Glutamatergic neuron (in vitro differentiated cells): ENCODE measurements around the gene ULK1. TPM values are rescaled to one million over a fixed set of nuclear protein-coding genes. Genes with fewer than 3 reads are reported as not detected.

Experiments
- DNase-seq: peaks from one replicate; pipeline ENCODE4 v3.0.0; 2022
- H3K27ac Mint-ChIP-seq: one replicate; pipeline ENCODE4 v1.8.0; 2020; ENCODE audit warnings: mild to moderate bottlenecking, mixed read lengths, inconsistent platforms; ENCODE audit not compliant: unreplicated experiment
- H3K27me3 Mint-ChIP-seq: one replicate; pipeline ENCODE4 v1.8.0; 2020; ENCODE audit warnings: mild to moderate bottlenecking, moderate library complexity, mixed read lengths, inconsistent platforms; ENCODE audit not compliant: unreplicated experiment
- H3K36me3 Mint-ChIP-seq: one replicate; pipeline ENCODE4 v1.8.0; 2020; ENCODE audit warnings: mild to moderate bottlenecking, mixed read lengths, inconsistent platforms; ENCODE audit not compliant: unreplicated experiment
- H3K4me1 Mint-ChIP-seq: one replicate; pipeline ENCODE4 v1.8.0; 2020; ENCODE audit warnings: mild to moderate bottlenecking, low read depth, mixed read lengths, inconsistent platforms; ENCODE audit not compliant: unreplicated experiment
- H3K4me3 Mint-ChIP-seq: one replicate; pipeline ENCODE4 v1.8.0; 2020; ENCODE audit warnings: mild to moderate bottlenecking, mixed read lengths, inconsistent platforms; ENCODE audit not compliant: unreplicated experiment
- H3K9me3 Mint-ChIP-seq: one replicate; pipeline ENCODE4 v1.8.0; 2020; ENCODE audit warnings: mild to moderate bottlenecking, moderate library complexity, mixed read lengths, inconsistent platforms; ENCODE audit not compliant: unreplicated experiment
- CTCF ChIP-seq: fragments of 200-600 bp; sonication (generic); IDR thresholded peaks from one replicate; pipeline ENCODE4 v1.5.0; 2021; ENCODE audit not compliant: partially characterized antibody, unreplicated experiment
- total RNA-seq: library from RNA; stranded (reverse); fragmentation: NEBNext Ultra II Directional; extraction: Animal tissue kit (Norgen Biotek cat#: 25700); gene quantifications from one replicate; pipeline ENCODE4 v1.2.1, GENCODE V29; 2021; ENCODE audit not compliant: unreplicated experiment

ULK1 gene
- total RNA-seq, 1 donor from 2014 or later: 168 TPM

- Mint-ChIP-seq H3K27me3 (peaks cover 8% of the 10 kb centered on the region), H3K4me1 (no peaks in the 10 kb centered on the region), H3K9me3 (peaks cover 1% of the 10 kb centered on the region), H3K27ac (no peak overlapping the region), H3K36me3 (no peaks in the 10 kb centered on the region), H3K4me3 (no peak overlapping the region)
- TF ChIP-seq CTCF: no peak
- DNase-seq: no peak
These were observed 22.1 kb downstream of the ULK1 start for GRCh38 chr12:131916306-131917138.

- Mint-ChIP-seq H3K4me3 (no peak overlapping the region), H3K36me3 (no peaks in the 10 kb centered on the region), H3K9me3 (peaks cover 1% of the 10 kb centered on the region), H3K4me1 (peaks cover 2% of the 10 kb centered on the region), H3K27me3 (peaks cover 8% of the 10 kb centered on the region), H3K27ac (no peak overlapping the region)
- no peak for TF ChIP-seq CTCF
- DNase-seq: no peak
These were observed 22.8 kb downstream of the ULK1 start for GRCh38 chr12:131917139-131917710.

- peaks cover 1% of the 10 kb centered on the region for H3K9me3 Mint-ChIP-seq
- no peaks in the 10 kb centered on the region for H3K36me3 Mint-ChIP-seq
- no peak for DNase-seq
- peaks cover 12% of the 10 kb centered on the region for H3K27me3 Mint-ChIP-seq
- H3K4me3 Mint-ChIP-seq: no peak overlapping the region
- H3K4me1 Mint-ChIP-seq: peaks cover 2% of the 10 kb centered on the region
- no peak for TF ChIP-seq CTCF
- H3K27ac Mint-ChIP-seq: no peak overlapping the region
These were observed 23.4 kb downstream of the ULK1 start for GRCh38 chr12:131917711-131918306.

GRCh38 chr12:131918311-131919050 is 24.1 kb downstream of the ULK1 start:
- Mint-ChIP-seq H3K36me3 (no peaks in the 10 kb centered on the region), H3K27me3 (peaks cover 10% of the 10 kb centered on the region), H3K4me3 (no peak overlapping the region), H3K27ac (no peak overlapping the region), H3K4me1 (peaks cover 4% of the 10 kb centered on the region), H3K9me3 (peaks cover 1% of the 10 kb centered on the region)
- TF ChIP-seq CTCF: no peak
- DNase-seq: peak; percentile 41
